H1 (cell line): ENCODE measurements around the gene OXSR1. TPM values are rescaled to one million over a fixed set of nuclear protein-coding genes. Genes with fewer than 3 reads are reported as not detected.

Source experiments
- CTCF ChIA-PET: fragments of 300-600 bp; sonication (Branson Sonifier 250); formaldehyde crosslinking; loops from one replicate; lab custom pipeline; 2021; ENCODE audit not compliant: partially characterized antibody; lab: Charles Lee
- POLR2A ChIA-PET: fragments of 300-600 bp; sonication (Branson Sonifier 250); formaldehyde crosslinking; loops from one replicate; lab custom pipeline; 2021; ENCODE audit warnings: inconsistent platforms; ENCODE audit not compliant: partially characterized antibody; lab: Charles Lee
- DNase-seq, 2 experiments: peaks; one replicate each; pipeline versions ENCODE4 v3.0.0 to v3.0.0-alpha.2; 2010 to 2022; ENCODE audit warnings: low spot score in 2 of 2, low read depth in 1 of 2, mixed read lengths in 1 of 2
- FAIRE-seq: peaks from 2 replicates; lab custom pipeline; 2011; peaks lifted over from hg19 to GRCh38; lab: Jason Lieb, UNC
- H2AFZ ChIP-seq: 2 replicates; pipeline ENCODE4 v1.8.1; 2012; ENCODE audit warnings: low read length, inconsistent platforms
- H2AK5ac ChIP-seq: 2 replicates; pipeline ENCODE4 v1.6.1; 2013; ENCODE audit warnings: low read depth, low read length
- H2BK120ac ChIP-seq: replicated peaks from 2 replicates; pipeline ENCODE3; 2013; ENCODE audit warnings: low read depth, low read length, inconsistent platforms
- H2BK12ac ChIP-seq: 2 replicates; pipeline ENCODE4 v1.6.1; 2013; ENCODE audit warnings: low read depth, low read length
- H2BK15ac ChIP-seq: 2 replicates; pipeline ENCODE4 v1.6.1; 2013; ENCODE audit warnings: low read length
- H2BK20ac ChIP-seq: 2 replicates; pipeline ENCODE4 v1.6.1; 2013; ENCODE audit warnings: low read length
- H2BK5ac ChIP-seq: 2 replicates; pipeline ENCODE4 v1.6.1; 2013; ENCODE audit warnings: low read depth, low read length
- H3K14ac ChIP-seq: 2 replicates; pipeline ENCODE4 v1.6.1; 2013; ENCODE audit warnings: inconsistent platforms; ENCODE audit not compliant: insufficient read length
- H3K18ac ChIP-seq: 2 replicates; pipeline ENCODE4 v1.6.1; 2013; ENCODE audit warnings: low read length; ENCODE audit errors: extremely low read depth
- H3K23ac ChIP-seq: 2 replicates; pipeline ENCODE4 v1.6.1; 2013; ENCODE audit warnings: inconsistent platforms; ENCODE audit not compliant: insufficient read length
- H3K23me2 ChIP-seq: 2 replicates; pipeline ENCODE4 v1.6.1; 2013; ENCODE audit warnings: low read depth, low read length
- H3K27ac ChIP-seq: 2 replicates; pipeline ENCODE4 v1.6.1; 2011; ENCODE audit warnings: low read depth, low read length, inconsistent platforms
- H3K27me3 ChIP-seq, 4 experiments: replicated peaks in 1 of 4; 1 replicate in 1 of 4; 2 replicates in 3 of 4; pipeline versions ENCODE4 v1.6.1 to v1.8.1; 2011 to 2013; ENCODE audit warnings: low read length in 3 of 4, mild to moderate bottlenecking in 3 of 4, inconsistent platforms in 2 of 4, mixed read lengths in 2 of 4, moderate library complexity in 1 of 4; ENCODE audit not compliant: control insufficient read depth in 3 of 4, insufficient read depth in 3 of 4; ENCODE audit errors: extremely low read depth in 1 of 4
- H3K36me3 ChIP-seq, 4 experiments: 2 replicates each; pipeline versions ENCODE4 v1.6.1 to v1.8.1; 2011 to 2013; ENCODE audit warnings: mild to moderate bottlenecking in 4 of 4, low read length in 3 of 4, moderate library complexity in 2 of 4, control low read depth in 1 of 4, inconsistent platforms in 1 of 4; ENCODE audit not compliant: insufficient read depth in 4 of 4, control insufficient read depth in 2 of 4
- H3K4ac ChIP-seq: replicated peaks from 2 replicates; pipeline ENCODE3; 2013; ENCODE audit warnings: low read length, low read depth, mixed read lengths, inconsistent platforms; ENCODE audit not compliant: insufficient read length
- H3K4me1 ChIP-seq, 4 experiments: replicated peaks in 1 of 4; 1 replicate in 1 of 4; 2 replicates in 3 of 4; pipeline versions ENCODE4 v1.6.1 to v1.8.1; 2011 to 2013; ENCODE audit warnings: low read length in 3 of 4, inconsistent platforms in 2 of 4, mixed read lengths in 1 of 4; ENCODE audit not compliant: insufficient read depth in 4 of 4, control insufficient read depth in 3 of 4
- H3K4me2 ChIP-seq, 2 experiments: 2 replicates each; pipeline versions ENCODE4 v1.6.1 to v1.8.1; 2011 to 2013; ENCODE audit warnings: low read depth in 2 of 2, low read length in 2 of 2, control low read depth in 1 of 2, inconsistent platforms in 1 of 2, mild to moderate bottlenecking in 1 of 2; ENCODE audit not compliant: insufficient read depth in 1 of 2
- H3K4me3 ChIP-seq, 4 experiments: fragments of 200-600, 300-600 bp in 1 of 4; sonication (generic), shearing (Covaris generic), sonication (Bioruptor Twin) in 1 of 4; 2 replicates each; pipeline versions ENCODE4 v1.5.1 to v1.8.1; 2011 to 2016; ENCODE audit warnings: low read length in 4 of 4, low read depth in 3 of 4, control low read depth in 2 of 4, inconsistent platforms in 2 of 4, mild to moderate bottlenecking in 2 of 4, mixed read lengths in 1 of 4, moderate library complexity in 1 of 4; ENCODE audit not compliant: insufficient read depth in 2 of 4; ENCODE audit errors: extremely low read depth in 1 of 4
- H3K56ac ChIP-seq: replicated peaks from 2 replicates; pipeline ENCODE3; 2013; ENCODE audit warnings: low read depth, mild to moderate bottlenecking, mixed read lengths, low read length, inconsistent platforms; ENCODE audit not compliant: insufficient read length
- H3K79me1 ChIP-seq: 2 replicates; pipeline ENCODE4 v1.6.1; 2013; ENCODE audit warnings: low read depth, low read length, control low read depth
- H3K79me2 ChIP-seq, 2 experiments: 2 replicates each; pipeline versions ENCODE4 v1.6.1 to v1.8.1; 2012 to 2013; ENCODE audit warnings: low read length in 2 of 2, mild to moderate bottlenecking in 2 of 2, inconsistent platforms in 1 of 2; ENCODE audit not compliant: insufficient read depth in 2 of 2, control insufficient read depth in 1 of 2
- H3K9ac ChIP-seq, 4 experiments: replicated peaks in 1 of 4; 1 replicate in 1 of 4; 2 replicates in 3 of 4; pipeline versions ENCODE4 v1.6.1 to v1.8.1; 2011 to 2013; ENCODE audit warnings: low read depth in 3 of 4, low read length in 3 of 4, control low read depth in 2 of 4, mild to moderate bottlenecking in 2 of 4, moderate library complexity in 2 of 4, inconsistent platforms in 1 of 4; ENCODE audit errors: extremely low read depth in 1 of 4
- H3K9me3 ChIP-seq, 2 experiments: 2 replicates each; pipeline versions ENCODE4 v1.6.1 to v1.8.1; 2012 to 2013; ENCODE audit warnings: mild to moderate bottlenecking in 2 of 2, moderate library complexity in 2 of 2, control low read depth in 1 of 2, inconsistent platforms in 1 of 2, low read depth in 1 of 2, low read length in 1 of 2, mixed read lengths in 1 of 2; ENCODE audit not compliant: insufficient read depth in 2 of 2
- H4K20me1 ChIP-seq, 2 experiments: replicated peaks in 1 of 2; 2 replicates each; pipeline versions ENCODE3 to v1.8.1; 2011 to 2013; ENCODE audit warnings: inconsistent platforms in 2 of 2, low read length in 2 of 2, mild to moderate bottlenecking in 1 of 2; ENCODE audit not compliant: insufficient read depth in 2 of 2, control insufficient read depth in 1 of 2
- H4K5ac ChIP-seq: 2 replicates; pipeline ENCODE4 v1.6.1; 2013; ENCODE audit warnings: low read length, low read depth, mixed read lengths, inconsistent platforms; ENCODE audit not compliant: insufficient read length
- H4K8ac ChIP-seq: 2 replicates; pipeline ENCODE4 v1.8.0; 2013; ENCODE audit warnings: mild to moderate bottlenecking, moderate library complexity, low read length, inconsistent platforms; ENCODE audit not compliant: insufficient read depth; ENCODE audit errors: extremely low read depth
- H4K91ac ChIP-seq: replicated peaks from 2 replicates; pipeline ENCODE3; 2013; ENCODE audit warnings: low read length, mixed read lengths, inconsistent platforms; ENCODE audit not compliant: insufficient read length
- ASH2L ChIP-seq: fragments of 200-600, 300-600 bp; sonication (generic); IDR thresholded peaks from one replicate; pipeline ENCODE4 v1.7.1; 2017; ENCODE audit warnings: low read length
- ATF2 ChIP-seq: IDR thresholded peaks from 2 replicates; pipeline ENCODE4 v1.6.1; 2012; ENCODE audit warnings: low read length, inconsistent platforms
- CEBPB ChIP-seq: IDR thresholded peaks from 2 replicates; pipeline ENCODE4 v1.6.1; 2012; ENCODE audit warnings: low read depth, low read length
- EGR1 ChIP-seq: IDR thresholded peaks from 2 replicates; pipeline ENCODE4 v1.6.1; 2011; ENCODE audit warnings: low read depth, low read length, borderline replicate concordance
- HDAC2 ChIP-seq, 2 experiments: fragments of 300-600 bp in 1 of 2; sonication (generic) in 1 of 2; IDR thresholded peaks; 2 replicates each; pipeline ENCODE4 v1.6.1; 2011 to 2012; ENCODE audit warnings: low read depth in 2 of 2, low read length in 2 of 2, mild to moderate bottlenecking in 2 of 2, moderate library complexity in 2 of 2, borderline replicate concordance in 1 of 2, inconsistent platforms in 1 of 2
- RAD21 ChIP-seq, 2 experiments: IDR thresholded peaks in 1 of 2; conservative IDR thresholded peaks in 1 of 2; 2 replicates each; pipeline ENCODE4 v1.6.1; 2011; ENCODE audit warnings: low read depth in 2 of 2, low read length in 2 of 2, improper control_type of control experiment in 1 of 2, inconsistent platforms in 1 of 2, mild to moderate bottlenecking in 1 of 2, moderate library complexity in 1 of 2
- RXRA ChIP-seq: IDR thresholded peaks from 2 replicates; pipeline ENCODE4 v1.6.1; 2011; ENCODE audit warnings: low read depth, mild to moderate bottlenecking, low read length, moderate library complexity; ENCODE audit not compliant: insufficient read depth
- SAP30 ChIP-seq: fragments of 300-600 bp; sonication (generic); IDR thresholded peaks from 2 replicates; pipeline ENCODE4 v1.7.1; 2012; ENCODE audit warnings: low read length, moderate library complexity, mild to moderate bottlenecking, inconsistent platforms; ENCODE audit not compliant: insufficient read depth, insufficient replicate concordance
- TAF1 ChIP-seq: IDR thresholded peaks from 2 replicates; pipeline ENCODE4 v1.6.1; 2011; ENCODE audit warnings: mild to moderate bottlenecking, low read depth, low read length
- WGBS, 2 experiments: shearing (Covaris generic) in 1 of 2; methylation state at CpG; one replicate each; pipeline versions ENCODE4 v1.1.6 to v1.1.7; 2013 to 2015; ENCODE audit warnings: low lambda C conversion rate in 2 of 2, mixed read lengths in 2 of 2, inconsistent platforms in 1 of 2, low coverage in 1 of 2, missing lambda C conversion rate in 1 of 2; ENCODE audit not compliant: insufficient replicate concordance in 2 of 2, insufficient coverage in 1 of 2, insufficient read length in 1 of 2; ENCODE audit errors: extremely low coverage in 1 of 2, missing lambda C conversion rate in 1 of 2; 5-methylcytosine and 5-hydroxymethylcytosine counted together
- polyA plus RNA-seq, 7 experiments: library from polyadenylated mRNA; depleted of rRNA in 3 of 7; stranded (reverse) in 5 of 7; unstranded in 2 of 7; fragments of >200 nt in 5 of 7; fragments of 200-250 nt in 2 of 7; gene quantifications; 1 replicate in 5 of 7; 2 replicates in 1 of 7; 4 replicates in 1 of 7; pipeline versions ENCODE4 v1.2.1 to v1.2.3, GENCODE V29; 2011 to 2013; ENCODE audit warnings: missing spikeins in 2 of 7, mixed read lengths in 2 of 7
- total RNA-seq: library from RNA; stranded (reverse); fragmentation: NEBNext Ultra II Directional; extraction: Animal tissue kit (Norgen Biotek cat#: 25700); gene quantifications from 2 replicates; pipeline ENCODE4 v1.2.1, GENCODE V29; 2021
- TF ChIP-seq, protein P1 (sequence below): IDR thresholded peaks from 2 replicates; pipeline ENCODE4 v1.6.1; 2012; ENCODE audit warnings: inconsistent platforms

The OXSR1 gene
- total and polyA plus RNA-seq, 2 of the 8 experiments (the other 6 are each of a cell fraction or from before 2014, with no cell fraction given): 25.1 to 47.0 TPM

- H2BK120ac ChIP-seq: no peak overlapping the region
- H2BK12ac ChIP-seq: no peak overlapping the region
- H3K79me1 ChIP-seq: no peaks in the 10 kb centered on the region
- no peak overlapping the region for H3K4me3 ChIP-seq
- 95% methylated on average over 6 of the region's 6 CpGs; no CpG with 5 or more reads in 1 of the 2 experiments for WGBS, 2 experiments
- no peak for TF ChIP-seq HDAC2 (IDR thresholded peaks at IDR 0.05; ENCODE audit: borderline replicate concordance in 1 of 2, low read depth in 2 of 2, low read length in 2 of 2)
- TF ChIP-seq TAF1: no peak
- TF ChIP-seq RAD21 (IDR thresholded peaks at IDR 0.05 in 1 of 2, conservative IDR thresholded peaks at IDR 0.05 in 1 of 2; ENCODE audit: low read depth in 2 of 2, low read length in 2 of 2): no peak
- no peak for TF ChIP-seq CEBPB
- no peak for TF ChIP-seq ATF2
- TF ChIP-seq SAP30: no peak
- TF ChIP-seq ASH2L: no peak
- TF ChIP-seq RXRA: no peak
- TF ChIP-seq EGR1: no peak
- TF ChIP-seq, protein P1, sequence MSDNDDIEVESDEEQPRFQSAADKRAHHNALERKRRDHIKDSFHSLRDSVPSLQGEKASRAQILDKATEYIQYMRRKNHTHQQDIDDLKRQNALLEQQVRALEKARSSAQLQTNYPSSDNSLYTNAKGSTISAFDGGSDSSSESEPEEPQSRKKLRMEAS: no peak
- TF ChIP-seq, all 59 proteins: peak for 0
- ChIA-PET POLR2A (no interaction called here), CTCF (no interaction called here)
- FAIRE-seq (no peak), DNase-seq (no peak)
- Histone ChIP-seq H3K9ac (no peak overlapping the region), H2BK5ac (no peak overlapping the region), H4K5ac (no peak overlapping the region), H3K23me2 (no peaks in the 10 kb centered on the region), H3K23ac (no peak overlapping the region), H4K20me1 (no peaks in the 10 kb centered on the region), H2AK5ac (no peak overlapping the region), H4K8ac (no peak overlapping the region), H3K4ac (no peak overlapping the region), H2BK20ac (no peak overlapping the region), H3K27me3 (no peaks in the 10 kb centered on the region), H2BK15ac (no peak overlapping the region), H3K79me2 (no peaks in the 10 kb centered on the region), H3K18ac (no peak overlapping the region), H3K9me3 (no peaks in the 10 kb centered on the region), H2AFZ (no peak overlapping the region), H3K36me3 (no peaks in the 10 kb centered on the region), H3K27ac (no peak overlapping the region), H4K91ac (no peak overlapping the region), H3K14ac (no peak overlapping the region), H3K4me1 (no peaks in the 10 kb centered on the region), H3K4me2 (no peak overlapping the region), H3K56ac (no peak overlapping the region)
Observed at GRCh38 chr3:38284756-38285150, 119.4 kb downstream of the OXSR1 start.
